Panc1 (cell line): Measurements from ENCODE around the gene COL4A4.

Source experiments
- POLR2AphosphoS5 ChIP-seq: IDR thresholded peaks from 2 replicates; pipeline ENCODE4 v1.6.1; 2012; ENCODE audit warnings: mild to moderate bottlenecking, low read depth, low read length, moderate library complexity
- SIN3A ChIP-seq: IDR thresholded peaks from 2 replicates; pipeline ENCODE4 v1.6.1; 2012; ENCODE audit warnings: low read depth, mild to moderate bottlenecking, low read length, moderate library complexity, borderline replicate concordance; ENCODE audit not compliant: insufficient read depth
- TCF7L2 ChIP-seq: IDR thresholded peaks from 2 replicates; pipeline ENCODE4 v1.6.1; 2011; ENCODE audit warnings: mild to moderate bottlenecking, low read depth, low read length, inconsistent platforms
- TF ChIP-seq, protein P1 (sequence below): fragments of 450-650 bp; IDR thresholded peaks from 2 replicates; pipeline ENCODE4 v1.5.1; 2017; ENCODE audit warnings: mild to moderate bottlenecking

DNA sequence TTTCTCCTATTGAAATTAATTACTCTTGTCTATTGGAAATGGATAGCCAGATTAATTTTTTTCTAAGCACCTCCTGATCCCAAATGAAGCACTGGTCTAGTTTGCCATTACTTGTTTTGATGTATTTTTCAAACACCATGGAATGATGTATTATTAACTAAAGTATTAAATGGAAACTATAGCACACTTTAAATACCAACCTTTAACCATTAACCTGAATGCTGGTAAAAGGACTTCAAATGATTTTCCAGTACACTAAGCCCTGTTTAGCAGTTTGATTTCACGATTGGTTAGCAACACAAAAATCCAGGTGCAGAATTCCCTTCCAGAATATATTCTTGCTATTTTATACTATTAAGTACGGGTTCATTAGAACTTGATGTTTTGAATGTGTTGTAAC lies 37.8 kb upstream of the COL4A4 start:
- TF ChIP-seq, protein P1, sequence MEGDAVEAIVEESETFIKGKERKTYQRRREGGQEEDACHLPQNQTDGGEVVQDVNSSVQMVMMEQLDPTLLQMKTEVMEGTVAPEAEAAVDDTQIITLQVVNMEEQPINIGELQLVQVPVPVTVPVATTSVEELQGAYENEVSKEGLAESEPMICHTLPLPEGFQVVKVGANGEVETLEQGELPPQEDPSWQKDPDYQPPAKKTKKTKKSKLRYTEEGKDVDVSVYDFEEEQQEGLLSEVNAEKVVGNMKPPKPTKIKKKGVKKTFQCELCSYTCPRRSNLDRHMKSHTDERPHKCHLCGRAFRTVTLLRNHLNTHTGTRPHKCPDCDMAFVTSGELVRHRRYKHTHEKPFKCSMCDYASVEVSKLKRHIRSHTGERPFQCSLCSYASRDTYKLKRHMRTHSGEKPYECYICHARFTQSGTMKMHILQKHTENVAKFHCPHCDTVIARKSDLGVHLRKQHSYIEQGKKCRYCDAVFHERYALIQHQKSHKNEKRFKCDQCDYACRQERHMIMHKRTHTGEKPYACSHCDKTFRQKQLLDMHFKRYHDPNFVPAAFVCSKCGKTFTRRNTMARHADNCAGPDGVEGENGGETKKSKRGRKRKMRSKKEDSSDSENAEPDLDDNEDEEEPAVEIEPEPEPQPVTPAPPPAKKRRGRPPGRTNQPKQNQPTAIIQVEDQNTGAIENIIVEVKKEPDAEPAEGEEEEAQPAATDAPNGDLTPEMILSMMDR: no peak
- TF ChIP-seq POLR2AphosphoS5 (no peak), TCF7L2 (no peak), SIN3A (no peak)
